Type B pancreatic cell (in vitro differentiated cells): Measurements from ENCODE around the gene IQGAP2. TPM values are rescaled to one million over a fixed set of nuclear protein-coding genes. Genes with fewer than 3 reads are reported as not detected.
"Not testable (repeated sequence)": the region's sequence is repeated elsewhere in the genome, so short reads cannot be mapped to it uniquely, and the experiment has no call there.

ENCODE experiments used
- DNase-seq: peaks from one replicate; pipeline ENCODE4 v3.0.0; 2021; ENCODE audit warnings: mixed read lengths; ENCODE audit not compliant: unreplicated experiment; ENCODE audit errors: extremely low spot score
- H3K27ac Mint-ChIP-seq: 2 replicates; pipeline ENCODE4 v1.8.0; 2021; ENCODE audit warnings: mild to moderate bottlenecking, mixed read lengths
- H3K27me3 Mint-ChIP-seq: 2 replicates; pipeline ENCODE4 v1.8.0; 2021; ENCODE audit warnings: mixed read lengths
- H3K36me3 Mint-ChIP-seq: 2 replicates; pipeline ENCODE4 v1.8.0; 2021; ENCODE audit warnings: mixed read lengths
- H3K4me1 Mint-ChIP-seq: one replicate; pipeline ENCODE4 v1.8.0; 2021; ENCODE audit warnings: mixed read lengths; ENCODE audit not compliant: unreplicated experiment
- H3K4me3 Mint-ChIP-seq: 2 replicates; pipeline ENCODE4 v1.8.0; 2021; ENCODE audit warnings: mild to moderate bottlenecking, mixed read lengths
- H3K9me3 Mint-ChIP-seq: 2 replicates; pipeline ENCODE4 v1.8.0; 2021; ENCODE audit warnings: mixed read lengths
- CTCF ChIP-seq: fragments of 200-600 bp; sonication (generic); conservative IDR thresholded peaks from 2 replicates; pipeline ENCODE4 v1.5.0; 2021; ENCODE audit warnings: antibody characterized with exemption, mild to moderate bottlenecking
- total RNA-seq: library from RNA; stranded (reverse); gene quantifications from 2 replicates; pipeline ENCODE4 v1.2.1, GENCODE V29; 2021; ENCODE audit warnings: low replicate concordance

Gene IQGAP2
- total RNA-seq, 1 donor from 2014 or later: 24.7 TPM

DNA sequence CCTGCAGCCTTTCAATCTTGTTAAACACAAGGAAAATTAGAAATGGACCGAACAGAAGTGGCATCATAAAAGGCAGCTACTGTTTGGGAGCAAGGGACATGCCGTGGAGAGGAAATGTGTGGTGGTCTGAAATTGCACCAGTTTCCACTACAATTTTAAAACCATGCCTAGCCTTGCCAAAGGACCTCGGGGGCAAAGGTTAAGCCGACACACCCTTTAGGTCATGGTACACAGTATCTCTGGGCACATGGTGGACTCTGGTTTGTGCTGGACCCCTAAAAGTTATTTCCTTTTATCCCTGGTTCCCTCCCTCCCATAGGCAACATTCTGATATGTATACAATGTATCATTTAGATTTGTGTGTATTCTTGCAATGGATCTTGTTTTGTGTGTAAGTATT lies 142.1 kb downstream of the IQGAP2 start:
- no peak for DNase-seq
- Mint-ChIP-seq H3K4me1 (peaks cover 38% of the 10 kb centered on the region), H3K36me3 (no peaks in the 10 kb centered on the region), H3K9me3 (no peaks in the 10 kb centered on the region), H3K27me3 (peaks cover 15% of the 10 kb centered on the region), H3K27ac (no peak overlapping the region), H3K4me3 (no peak overlapping the region)
- TF ChIP-seq CTCF: no peak

DNA sequence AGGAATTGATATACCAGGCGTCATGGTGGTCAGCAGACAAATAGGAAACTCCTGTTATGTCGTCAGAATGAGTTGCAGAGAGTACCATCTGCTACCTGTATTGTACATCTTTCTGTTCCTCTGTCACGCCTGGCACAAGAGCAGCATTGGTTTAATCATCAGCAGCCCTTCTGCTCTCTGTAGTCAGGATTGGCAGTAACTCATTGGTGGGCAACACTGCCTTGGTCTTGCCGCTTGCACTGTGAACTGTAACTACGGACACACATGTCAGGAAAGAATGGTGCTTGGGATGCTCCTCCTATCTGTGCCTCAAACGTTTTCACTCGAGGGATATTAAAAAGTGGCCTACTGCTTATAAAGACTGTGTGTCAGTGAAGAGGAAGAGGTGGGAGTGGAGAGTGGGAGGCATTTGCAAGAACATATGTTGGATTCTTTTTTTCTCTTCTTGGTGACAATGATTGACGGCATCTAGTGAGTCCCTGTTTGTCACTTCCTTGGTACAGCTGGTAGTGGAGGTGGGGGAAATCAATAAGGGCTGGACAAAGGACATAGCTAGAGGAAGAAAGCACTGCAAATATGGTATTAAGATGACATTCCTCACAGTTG lies 143.5 kb downstream of the IQGAP2 start:
- H3K36me3 Mint-ChIP-seq: no peaks in the 10 kb centered on the region
- H3K9me3 Mint-ChIP-seq: no peaks in the 10 kb centered on the region
- DNase-seq: no peak
- no peak overlapping the region for H3K27ac Mint-ChIP-seq
- no peak for TF ChIP-seq CTCF
- peaks cover 38% of the 10 kb centered on the region for H3K4me1 Mint-ChIP-seq
- H3K4me3 Mint-ChIP-seq: no peak overlapping the region
- peaks cover 12% of the 10 kb centered on the region for H3K27me3 Mint-ChIP-seq

DNA sequence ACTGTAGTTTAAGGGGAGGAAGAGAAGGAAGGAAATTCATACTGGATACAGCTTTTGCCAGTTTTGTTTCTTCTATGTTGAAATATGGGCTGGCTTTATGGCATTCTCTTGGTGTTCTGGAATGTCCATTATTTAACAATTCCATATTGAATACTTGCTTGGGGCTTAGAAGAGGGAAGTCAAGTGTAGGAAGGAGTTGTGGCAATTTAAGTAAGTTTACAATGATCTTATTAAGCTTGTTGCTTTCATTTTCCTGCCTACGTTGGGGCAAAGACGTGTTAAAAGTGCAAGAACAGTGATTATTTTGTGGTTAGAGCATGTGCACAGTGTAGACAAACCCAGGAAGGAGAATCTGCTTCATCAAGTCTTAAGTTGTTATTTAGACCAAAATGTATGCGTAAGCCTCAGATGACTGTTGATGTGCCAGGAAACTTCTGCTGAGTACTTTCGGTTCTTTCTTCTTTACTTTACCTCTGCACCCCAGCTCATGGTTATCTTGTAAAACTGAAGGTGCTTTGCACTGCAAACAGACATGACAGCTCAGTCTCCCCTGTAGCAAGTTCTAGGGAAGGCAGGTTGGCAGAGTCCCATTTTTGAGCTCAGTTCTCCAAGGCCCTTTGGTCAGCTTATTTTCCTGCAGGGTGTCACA lies 144.3 kb downstream of the IQGAP2 start:
- no peaks in the 10 kb centered on the region for H3K36me3 Mint-ChIP-seq
- no peak for TF ChIP-seq CTCF
- peak overlapping the region; percentile 14 for H3K4me3 Mint-ChIP-seq
- no peak overlapping the region for H3K27ac Mint-ChIP-seq
- DNase-seq: no peak
- H3K27me3 Mint-ChIP-seq: peaks cover 12% of the 10 kb centered on the region
- H3K9me3 Mint-ChIP-seq: no peaks in the 10 kb centered on the region
- peaks cover 35% of the 10 kb centered on the region for H3K4me1 Mint-ChIP-seq

DNA sequence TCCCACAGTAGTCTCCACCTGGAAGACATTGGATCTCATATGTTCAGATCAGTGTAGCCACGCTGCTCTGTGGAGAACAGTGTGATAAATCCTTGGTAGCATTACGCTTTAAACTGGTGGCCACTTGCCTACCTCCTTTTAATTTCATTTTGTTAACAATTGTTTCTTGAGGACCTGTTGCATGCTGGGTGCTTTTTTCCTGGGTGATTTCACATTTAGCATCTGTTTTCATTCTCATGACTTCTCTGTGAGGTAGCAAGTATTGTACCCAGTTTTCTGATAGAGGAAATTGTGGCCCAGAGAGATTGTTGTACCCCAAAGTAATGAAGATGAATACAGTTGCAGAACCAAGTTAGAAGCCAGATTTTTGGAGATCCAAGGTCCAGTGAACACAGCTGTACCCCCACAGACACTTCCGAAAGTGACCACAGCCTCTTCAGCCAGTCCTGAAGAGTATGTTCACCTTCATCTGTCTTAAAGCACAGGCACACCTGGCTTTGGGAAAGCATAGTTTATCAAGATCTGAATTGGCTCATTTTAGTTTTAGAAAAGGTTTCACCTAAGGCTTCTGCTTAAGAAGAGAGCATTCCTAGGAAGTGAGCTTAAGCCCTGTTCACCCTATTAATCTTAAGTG lies 144.9 kb downstream of the IQGAP2 start:
- Mint-ChIP-seq H3K9me3 (no peaks in the 10 kb centered on the region), H3K27me3 (peaks cover 12% of the 10 kb centered on the region), H3K4me1 (peaks cover 29% of the 10 kb centered on the region), H3K27ac (no peak overlapping the region), H3K4me3 (no peak overlapping the region), H3K36me3 (no peaks in the 10 kb centered on the region)
- no peak for TF ChIP-seq CTCF
- no peak for DNase-seq

DNA sequence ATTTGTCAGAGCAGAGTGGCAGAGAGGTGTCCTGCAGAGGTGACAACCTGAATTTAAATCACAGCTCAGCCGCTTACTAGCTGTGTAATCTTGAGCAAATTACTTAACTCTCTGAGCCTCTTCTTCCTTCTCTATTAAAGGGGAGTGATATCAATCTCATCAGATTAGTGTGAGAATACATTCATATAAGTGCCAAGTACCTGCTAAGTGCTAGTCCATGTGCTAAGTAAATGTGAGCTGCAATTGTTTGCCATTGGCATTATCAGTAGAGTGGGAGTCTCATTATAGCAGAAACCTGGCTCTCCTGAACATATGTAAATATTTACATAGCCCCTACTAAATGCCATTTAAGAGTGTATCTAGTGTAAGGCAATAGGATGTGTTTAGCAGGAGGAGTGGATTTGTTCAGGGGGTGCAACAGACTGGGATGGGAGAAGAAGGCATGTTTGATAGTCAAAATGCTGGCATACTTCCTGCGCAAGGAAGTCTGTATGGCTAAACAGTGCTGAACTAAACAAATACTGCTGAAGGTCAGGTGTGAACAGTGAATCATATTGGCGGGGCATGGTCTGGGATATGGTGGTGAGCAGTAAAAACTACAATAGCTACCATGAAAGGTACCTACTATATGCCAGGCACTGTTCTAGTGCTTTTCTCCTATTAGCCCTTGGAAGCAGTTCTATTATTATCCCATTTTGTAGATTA lies 145.6 kb downstream of the IQGAP2 start:
- H3K27ac Mint-ChIP-seq: no peak overlapping the region
- no peaks in the 10 kb centered on the region for H3K9me3 Mint-ChIP-seq
- peaks cover 12% of the 10 kb centered on the region for H3K27me3 Mint-ChIP-seq
- DNase-seq: no peak
- TF ChIP-seq CTCF: no peak
- no peaks in the 10 kb centered on the region for H3K36me3 Mint-ChIP-seq
- peaks cover 23% of the 10 kb centered on the region for H3K4me1 Mint-ChIP-seq
- no peak overlapping the region for H3K4me3 Mint-ChIP-seq

DNA sequence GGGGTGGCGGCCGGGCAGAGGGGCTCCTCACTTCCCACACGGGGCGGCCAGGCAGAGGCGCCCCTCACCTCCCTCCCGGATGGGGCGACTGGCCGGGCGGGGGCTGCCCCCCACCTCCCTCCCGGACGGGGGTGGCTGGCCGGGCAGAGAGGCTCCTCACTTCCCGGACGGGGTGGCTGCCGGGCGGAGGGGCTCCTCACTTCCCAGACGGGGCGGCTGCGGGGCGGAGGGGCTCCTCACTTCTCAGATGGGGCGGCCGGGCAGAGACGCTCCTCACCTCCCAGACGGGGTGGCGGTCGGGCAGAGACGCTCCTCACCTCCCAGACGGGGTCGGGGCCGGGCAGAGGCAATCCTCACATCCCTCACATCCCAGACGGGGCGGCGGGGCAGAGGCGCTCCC lies 147.8 kb downstream of the IQGAP2 start:
- H3K27ac Mint-ChIP-seq, H3K4me3 Mint-ChIP-seq, H3K9me3 Mint-ChIP-seq, DNase-seq, H3K36me3 Mint-ChIP-seq: not testable (repeated sequence)
- Mint-ChIP-seq H3K4me1 (peaks cover 15% of the 10 kb centered on the region), H3K27me3 (peaks cover 12% of the 10 kb centered on the region)
